ENCODE measurements around the gene HSD17B1. TPM values are rescaled to one million over a fixed set of nuclear protein-coding genes. Genes with fewer than 3 reads are reported as not detected.
A peak's percentile ranks its signal among the peaks of the same experiment; 100 is the strongest.

HSD17B1 gene
- total RNA-seq, 3 donors from 2014 or later: 1.2 to 5.6 (median 1.8) TPM

DNA sequence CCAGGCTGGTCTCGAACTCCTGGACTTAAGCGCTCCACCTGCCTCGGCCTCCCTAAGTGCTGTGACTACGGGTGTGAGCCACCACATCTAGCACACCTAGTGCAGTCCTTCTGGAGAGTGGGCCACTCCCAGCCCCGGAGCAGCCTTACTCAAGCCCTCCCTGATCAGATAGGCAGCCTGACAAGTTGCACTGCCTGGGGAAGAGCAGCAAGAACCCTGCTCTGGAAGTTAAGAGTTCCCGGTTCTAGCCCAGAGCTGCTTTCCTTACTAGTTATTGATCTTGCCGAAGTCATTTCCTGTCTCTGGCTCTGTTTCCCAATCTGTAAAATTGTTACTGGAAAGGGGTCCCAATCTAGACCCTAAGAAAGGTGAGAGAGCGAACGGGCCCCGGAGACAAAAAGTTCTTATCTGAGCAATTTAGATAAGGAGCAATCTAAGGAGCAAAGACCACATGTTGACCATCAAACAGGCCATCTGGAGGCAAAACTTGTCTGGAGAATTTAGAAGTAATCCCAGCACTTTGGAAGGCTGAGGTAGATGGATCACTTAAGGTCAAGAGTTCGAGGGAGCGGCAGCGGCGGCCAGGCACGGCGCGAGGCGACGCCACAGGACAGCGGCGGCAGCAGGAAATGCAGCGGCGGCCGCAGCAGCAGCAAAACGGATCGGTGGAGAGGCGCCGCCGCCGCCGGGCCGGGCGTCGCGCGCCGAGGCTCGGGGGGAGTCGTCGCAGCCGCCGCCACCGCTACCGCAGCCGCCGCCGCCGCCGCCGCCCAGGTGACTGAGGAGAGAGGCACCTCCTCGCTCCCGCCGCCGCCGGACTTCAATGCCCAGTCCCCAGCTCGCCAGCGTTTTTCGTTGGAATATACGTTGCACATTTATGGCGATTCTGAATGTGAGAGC, 21.0 kb upstream of the HSD17B1 start:
- TF ChIP-seq POLR2A (IDR thresholded peaks at IDR 0.05) (no peak), POLR2AphosphoS5 (IDR thresholded peaks at IDR 0.05) (peak in 2 of 3 donors; percentile 29 to 47)
- TF ChIP-seq, protein P1, sequence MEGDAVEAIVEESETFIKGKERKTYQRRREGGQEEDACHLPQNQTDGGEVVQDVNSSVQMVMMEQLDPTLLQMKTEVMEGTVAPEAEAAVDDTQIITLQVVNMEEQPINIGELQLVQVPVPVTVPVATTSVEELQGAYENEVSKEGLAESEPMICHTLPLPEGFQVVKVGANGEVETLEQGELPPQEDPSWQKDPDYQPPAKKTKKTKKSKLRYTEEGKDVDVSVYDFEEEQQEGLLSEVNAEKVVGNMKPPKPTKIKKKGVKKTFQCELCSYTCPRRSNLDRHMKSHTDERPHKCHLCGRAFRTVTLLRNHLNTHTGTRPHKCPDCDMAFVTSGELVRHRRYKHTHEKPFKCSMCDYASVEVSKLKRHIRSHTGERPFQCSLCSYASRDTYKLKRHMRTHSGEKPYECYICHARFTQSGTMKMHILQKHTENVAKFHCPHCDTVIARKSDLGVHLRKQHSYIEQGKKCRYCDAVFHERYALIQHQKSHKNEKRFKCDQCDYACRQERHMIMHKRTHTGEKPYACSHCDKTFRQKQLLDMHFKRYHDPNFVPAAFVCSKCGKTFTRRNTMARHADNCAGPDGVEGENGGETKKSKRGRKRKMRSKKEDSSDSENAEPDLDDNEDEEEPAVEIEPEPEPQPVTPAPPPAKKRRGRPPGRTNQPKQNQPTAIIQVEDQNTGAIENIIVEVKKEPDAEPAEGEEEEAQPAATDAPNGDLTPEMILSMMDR (IDR thresholded peaks at IDR 0.05): peak; percentile 59 to 79 (median 60)
- Histone ChIP-seq H3K27me3 (no peaks in the 10 kb centered on the region), H3K4me3 (peak overlapping the region; percentile 48 to 76 (median 57)), H3K36me3 (no peaks in the 10 kb centered on the region), H3K9me3 (no peaks in the 10 kb centered on the region), H3K27ac (peak overlapping the region; percentile 78 to 89), H3K4me1 (peaks cover 0 to 8% of the 10 kb centered on the region in 2 donors)
- DNase-seq (ENCODE audit: low spot score in 2 of 2): no peak
- intact Hi-C loops (cut with DNase I; ENCODE audit: low total_unique reads): no loop called here

- Histone ChIP-seq H3K27ac (peak overlapping the region; percentile 92 to 98), H3K4me3 (peak overlapping the region; percentile 61 to 92 (median 71)), H3K36me3 (no peaks in the 10 kb centered on the region), H3K27me3 (no peaks in the 10 kb centered on the region), H3K4me1 (peaks cover 0 to 8% of the 10 kb centered on the region in 2 donors), H3K9me3 (no peaks in the 10 kb centered on the region)
- TF ChIP-seq, protein P1 (IDR thresholded peaks at IDR 0.05): no peak
- TF ChIP-seq POLR2A (IDR thresholded peaks at IDR 0.05): no peak
- no peak for TF ChIP-seq POLR2AphosphoS5 (IDR thresholded peaks at IDR 0.05)
- no peak for DNase-seq (ENCODE audit: low spot score in 2 of 2)
- intact Hi-C loops (cut with DNase I; ENCODE audit: low total_unique reads): no loop called here
These were observed 17.3 kb upstream of the HSD17B1 start for GRCh38 chr17:42535155-42536047.

- peak within 1 kb of the TSS; percentile 61 to 92 (median 71) for H3K4me3 ChIP-seq
- no peaks in the 10 kb centered on the region for H3K9me3 ChIP-seq
- peak; percentile 90 to 96 for DNase-seq (ENCODE audit: low spot score in 2 of 2)
- H3K27me3 ChIP-seq: no peaks in the 10 kb centered on the region
- TF ChIP-seq, protein P1 (IDR thresholded peaks at IDR 0.05): no peak
- peak; percentile 94 to 98 (median 97) for TF ChIP-seq POLR2AphosphoS5 (IDR thresholded peaks at IDR 0.05)
- peak; percentile 48 for TF ChIP-seq POLR2A (IDR thresholded peaks at IDR 0.05)
- no peaks in the 10 kb centered on the region for H3K36me3 ChIP-seq
- peak within 1 kb of the TSS; percentile 92 to 98 for H3K27ac ChIP-seq
- H3K4me1 ChIP-seq: peaks cover 0 to 8% of the 10 kb centered on the region in 2 donors
- intact Hi-C loops (cut with DNase I; ENCODE audit: low total_unique reads): no loop called here
These were observed 16.7 kb upstream of the HSD17B1 start, which contains the start of gene NAGLU for GRCh38 chr17:42536048-42536371. Gene NAGLU (plus strand): TSS chr17:42536241. CDS start chr17:42536273, 32 bp downstream.

- H3K36me3 ChIP-seq: no peaks in the 10 kb centered on the region
- no peaks in the 10 kb centered on the region for H3K9me3 ChIP-seq
- peak overlapping the region; percentile 61 to 92 (median 71) for H3K4me3 ChIP-seq
- no peaks in the 10 kb centered on the region for H3K27me3 ChIP-seq
- intact Hi-C loops (cut with DNase I; ENCODE audit: low total_unique reads): no loop called here
- peak in 1 of 2 donors; percentile 68 for DNase-seq (ENCODE audit: low spot score in 2 of 2)
- peaks cover 0 to 8% of the 10 kb centered on the region in 2 donors for H3K4me1 ChIP-seq
- H3K27ac ChIP-seq: peak overlapping the region; percentile 92 to 98
- TF ChIP-seq POLR2AphosphoS5 (IDR thresholded peaks at IDR 0.05): peak in 2 of 3 donors; percentile 37 to 54
- TF ChIP-seq POLR2A (IDR thresholded peaks at IDR 0.05): no peak
- TF ChIP-seq, protein P1 (IDR thresholded peaks at IDR 0.05): peak in 1 of 3 donors; percentile 12
These were observed 16.2 kb upstream of the HSD17B1 start for GRCh38 chr17:42536372-42537155.

All from breast epithelium (tissue), 4 donors.